Lower leg skin (tissue), 4 donors: Measurements from ENCODE around the gene COPS7A. TPM values are rescaled to one million over a fixed set of nuclear protein-coding genes. Genes with fewer than 3 reads are reported as not detected.
A peak's percentile ranks its signal among the peaks of the same experiment; 100 is the strongest.

Source experiments
- DNase-seq, 2 donors: peaks; one replicate each; pipeline ENCODE4 v3.0.0-alpha.2; 2019; ENCODE audit warnings: low spot score in 2 of 2
- H3K4me3 ChIP-seq: fragments of 200-600 bp; sonication (generic); 2 replicates; pipeline ENCODE4 v1.5.1; 2017; ENCODE audit warnings: mild to moderate bottlenecking, low read depth; ENCODE audit not compliant: poor library complexity, severe bottlenecking
- CTCF ChIP-seq, 3 donors: fragments of 450-650 bp; IDR thresholded peaks; one replicate each; pipeline ENCODE4 v1.5.1; 2016; ENCODE audit warnings: antibody characterized with exemption in 3 of 3, mild to moderate bottlenecking in 3 of 3, moderate library complexity in 2 of 3
- POLR2A ChIP-seq, 2 donors: fragments of 450-650 bp; IDR thresholded peaks; one replicate each; pipeline ENCODE4 v1.6.1; 2016 to 2017; ENCODE audit warnings: antibody characterized with exemption in 2 of 2, mild to moderate bottlenecking in 1 of 2, moderate library complexity in 1 of 2
- WGBS, 2 donors: methylation state at CpG; one replicate each; pipeline ENCODE4 v1.1.5; 2018; 5-methylcytosine and 5-hydroxymethylcytosine counted together
- intact Hi-C: fragments of 100-400 bp; cut with DNase I; formaldehyde crosslinking; loops from one replicate; pipeline ENCODE4 v1.15.0; 2023; ENCODE audit warnings: low total_unique reads
- total RNA-seq, 4 donors: library from RNA; depleted of rRNA; stranded (reverse); fragments of >200 nt; gene quantifications; one replicate each; pipeline ENCODE4 v1.1.0, GENCODE V29; 2016

The COPS7A gene
- total RNA-seq, 4 donors from 2014 or later, result 46.3 to 64.6 (median 56.6) TPM

- WGBS, 2 donors, result 88 to 90% methylated on average over 10 of the region's 10 CpGs
- no peak for TF ChIP-seq POLR2A (IDR thresholded peaks at IDR 0.05)
- TF ChIP-seq CTCF (IDR thresholded peaks at IDR 0.05), result no peak
- H3K4me3 ChIP-seq, result no peak overlapping the region
- DNase-seq, result no peak
- intact Hi-C loops, result no loop called here
These were observed 6.9 kb upstream of the COPS7A start for GRCh38 chr12:6716874-6717437.

GRCh38 chr12:6722863-6723262, 983 bp upstream of the COPS7A start:
- intact Hi-C loops, result no loop called here
- no peak for TF ChIP-seq POLR2A (IDR thresholded peaks at IDR 0.05)
- TF ChIP-seq CTCF (IDR thresholded peaks at IDR 0.05), result no peak
- no peak overlapping the region for H3K4me3 ChIP-seq
- no peak for DNase-seq
- 84 to 87% methylated on average over 3 of the region's 3 CpGs for WGBS, 2 donors

- no peak for TF ChIP-seq CTCF (IDR thresholded peaks at IDR 0.05)
- TF ChIP-seq POLR2A (IDR thresholded peaks at IDR 0.05), result no peak
- WGBS, 2 donors, result 5 to 10% methylated on average over 10 of the region's 10 CpGs
- H3K4me3 ChIP-seq, result no peak overlapping the region
- intact Hi-C loops, result no loop called here
- DNase-seq, result peak in 1 of 2 donors; percentile 21
These were observed 557 bp downstream of the COPS7A start for GRCh38 chr12:6724409-6724797.

- DNase-seq, result no peak
- no peak overlapping the region for H3K4me3 ChIP-seq
- intact Hi-C loops, result no loop called here
- TF ChIP-seq POLR2A (IDR thresholded peaks at IDR 0.05) (no peak), CTCF (IDR thresholded peaks at IDR 0.05) (no peak)
- 89 to 90% methylated on average over 7 of the region's 7 CpGs for WGBS, 2 donors
These were observed 1.5 kb downstream of the COPS7A start for GRCh38 chr12:6725350-6725749.

- intact Hi-C loops, result no loop called here
- TF ChIP-seq POLR2A (IDR thresholded peaks at IDR 0.05), result no peak
- no peak for TF ChIP-seq CTCF (IDR thresholded peaks at IDR 0.05)
These were observed 5.3 kb downstream of the COPS7A start for GRCh38 chr12:6729186-6729585.

GRCh38 chr12:6730169-6730568, 6.3 kb downstream of the COPS7A start:
- WGBS, 2 donors, result 87 to 89% methylated on average over 8 of the region's 8 CpGs
- intact Hi-C loops, result no loop called here
- no peak for TF ChIP-seq CTCF (IDR thresholded peaks at IDR 0.05)
- TF ChIP-seq POLR2A (IDR thresholded peaks at IDR 0.05), result no peak
- H3K4me3 ChIP-seq, result no peak overlapping the region
- no peak for DNase-seq

More at GRCh38 chr12:6729186-6729585, 5.3 kb downstream of the COPS7A start:
- H3K4me3 ChIP-seq, result no peak overlapping the region
- DNase-seq, result no peak
- 90 to 93% methylated on average over 18 of the region's 18 CpGs for WGBS, 2 donors
